SU-DHL-6 (cell line): ENCODE results near the gene HOXA10.

Experiments used
- H2AFZ ChIP-seq: fragments of 200-600 bp; sonication (generic); 2 replicates; pipeline ENCODE4 v1.6.1; 2014; ENCODE audit warnings: low read depth, mild to moderate bottlenecking, moderate library complexity, mixed read lengths, antibody characterized with exemption, low read length; ENCODE audit not compliant: severe bottlenecking
- H3F3A ChIP-seq: fragments of 200-600 bp; shearing (Covaris generic); 2 replicates; pipeline ENCODE4 v1.6.0; 2016; ENCODE audit warnings: antibody characterized with exemption, mild to moderate bottlenecking; ENCODE audit not compliant: insufficient read depth
- H3K27ac ChIP-seq: fragments of 200-600 bp; sonication (generic); 2 replicates; pipeline ENCODE4 v1.5.1; 2016; ENCODE audit warnings: low read depth, mild to moderate bottlenecking, low read length, moderate library complexity, mixed read lengths
- H3K27me3 ChIP-seq: fragments of 200-600 bp; sonication (generic), shearing (Covaris generic); 2 replicates; pipeline ENCODE4 v1.6.0; 2014; ENCODE audit warnings: mild to moderate bottlenecking, low read length
- H3K36me3 ChIP-seq: fragments of 200-600 bp; sonication (generic); 2 replicates; pipeline ENCODE4 v1.6.1; 2014; ENCODE audit warnings: mild to moderate bottlenecking, low read length, mixed read lengths
- H3K4me2 ChIP-seq: fragments of 300-600, 200-600 bp; shearing (Covaris generic), sonication (generic); 2 replicates; pipeline ENCODE4 v1.6.0; 2014; ENCODE audit warnings: low read length, low read depth, mild to moderate bottlenecking; ENCODE audit not compliant: poor library complexity, severe bottlenecking
- H3K4me3 ChIP-seq: fragments of 200-600 bp; sonication (generic); 2 replicates; pipeline ENCODE4 v1.5.1; 2014; ENCODE audit warnings: antibody characterized with exemption, low read length, mild to moderate bottlenecking, mixed read lengths; ENCODE audit not compliant: insufficient read depth, poor library complexity, severe bottlenecking
- H3K79me2 ChIP-seq: fragments of 200-600 bp; sonication (generic); 2 replicates; pipeline ENCODE4 v1.6.1; 2014; ENCODE audit warnings: mild to moderate bottlenecking, low read length, moderate library complexity; ENCODE audit not compliant: insufficient read depth
- H3K9ac ChIP-seq: fragments of 200-600 bp; sonication (generic); 2 replicates; pipeline ENCODE4 v1.7.0; 2014; ENCODE audit warnings: mild to moderate bottlenecking, low read length
- H3K9me2 ChIP-seq: fragments of 200-600 bp; sonication (generic); replicated peaks from 2 replicates; pipeline ENCODE4 v1.6.1; 2014; ENCODE audit warnings: low read length; ENCODE audit not compliant: insufficient read depth
- H3K9me3 ChIP-seq: fragments of 200-600 bp; sonication (generic); 2 replicates; pipeline ENCODE4 v1.6.1; 2014; ENCODE audit warnings: low read length, mixed read lengths; ENCODE audit not compliant: insufficient read depth
- H4K20me1 ChIP-seq: fragments of 200-600 bp; sonication (generic); 2 replicates; pipeline ENCODE4 v1.6.1; 2014; ENCODE audit warnings: low read depth, mild to moderate bottlenecking, antibody characterized with exemption, low read length, moderate library complexity, mixed read lengths
- CTCF ChIP-seq: fragments of 200-600 bp; sonication (generic); IDR thresholded peaks from one replicate; pipeline ENCODE4 v1.5.1; 2017; ENCODE audit warnings: antibody characterized with exemption, mild to moderate bottlenecking, low read length, moderate library complexity; ENCODE audit not compliant: insufficient read depth, poor library complexity, severe bottlenecking
- EZH2phosphoT487 ChIP-seq: fragments of 200-600 bp; sonication (generic), shearing (Covaris generic); conservative IDR thresholded peaks from 2 replicates; pipeline ENCODE4 v1.6.1; 2018; ENCODE audit warnings: mild to moderate bottlenecking, antibody characterized with exemption, low read length, moderate library complexity, mixed read lengths

The HOXA10 gene

GRCh38 chr7:27209933-27210440 is 35.9 kb upstream of the HOXA10 start:
- H3K4me2 ChIP-seq = no peak overlapping the region
- H3K27me3 ChIP-seq = no peaks in the 10 kb centered on the region
- H3F3A ChIP-seq = no peaks in the 10 kb centered on the region
- no peak overlapping the region for H3K27ac ChIP-seq
- no peak overlapping the region for H2AFZ ChIP-seq
- H3K4me3 ChIP-seq = no peak overlapping the region
- H4K20me1 ChIP-seq = no peaks in the 10 kb centered on the region
- no peaks in the 10 kb centered on the region for H3K79me2 ChIP-seq
- no peaks in the 10 kb centered on the region for H3K36me3 ChIP-seq
- no peak overlapping the region for H3K9ac ChIP-seq
- no peaks in the 10 kb centered on the region for H3K9me3 ChIP-seq
- TF ChIP-seq EZH2phosphoT487 (no peak), CTCF (no peak)
- no peaks in the 10 kb centered on the region for H3K9me2 ChIP-seq

- Histone ChIP-seq H2AFZ (no peak overlapping the region), H3K9me3 (no peaks in the 10 kb centered on the region), H3K36me3 (no peaks in the 10 kb centered on the region), H3K79me2 (no peaks in the 10 kb centered on the region), H3F3A (no peaks in the 10 kb centered on the region), H3K9ac (no peak overlapping the region), H3K27me3 (no peaks in the 10 kb centered on the region), H3K4me3 (no peak overlapping the region), H3K4me2 (no peak overlapping the region), H3K9me2 (no peaks in the 10 kb centered on the region), H3K27ac (no peak overlapping the region), H4K20me1 (no peaks in the 10 kb centered on the region)
- TF ChIP-seq EZH2phosphoT487 (no peak), CTCF (no peak)
Observed at GRCh38 chr7:27208998-27209397, 34.9 kb upstream of the HOXA10 start.

GRCh38 chr7:27207348-27207985 is 33.3 kb upstream of the HOXA10 start:
- Histone ChIP-seq H3K27ac (no peak overlapping the region), H3K9ac (no peak overlapping the region), H3K27me3 (no peaks in the 10 kb centered on the region), H3K4me3 (no peak overlapping the region), H3F3A (no peaks in the 10 kb centered on the region), H3K9me2 (no peaks in the 10 kb centered on the region), H3K4me2 (no peak overlapping the region), H3K79me2 (no peaks in the 10 kb centered on the region), H3K9me3 (no peaks in the 10 kb centered on the region), H2AFZ (no peak overlapping the region), H4K20me1 (no peaks in the 10 kb centered on the region), H3K36me3 (no peaks in the 10 kb centered on the region)
- TF ChIP-seq EZH2phosphoT487 = no peak
- TF ChIP-seq CTCF = no peak
